Right atrium auricular region (tissue), 2 donors: ENCODE measurements around the gene HK3. TPM values are rescaled to one million over a fixed set of nuclear protein-coding genes. Genes with fewer than 3 reads are reported as not detected.

Experiments used
- DNase-seq: peaks from one replicate; pipeline ENCODE4 v3.0.0-alpha.2; 2019; ENCODE audit warnings: low spot score
- H3K27ac ChIP-seq, 2 donors: fragments of 200-600 bp; sonication (generic); 1 replicate in 1 of 2; 2 replicates in 1 of 2; pipeline ENCODE4 v1.5.1; 2016 to 2019
- H3K27me3 ChIP-seq, 2 donors: fragments of 200-600 bp; sonication (generic); one replicate each; pipeline versions ENCODE4 v1.5.1 to v1.6.0; 2017 to 2019
- H3K36me3 ChIP-seq: fragments of 200-600 bp; sonication (generic); one replicate; pipeline ENCODE4 v1.5.1; 2016
- H3K4me1 ChIP-seq, 2 donors: fragments of 200-600 bp; sonication (generic); one replicate each; pipeline versions ENCODE4 v1.5.1 to v1.6.0; 2017 to 2019
- H3K4me3 ChIP-seq, 2 donors: fragments of 200-600 bp; sonication (generic); 1 replicate in 1 of 2; 2 replicates in 1 of 2; pipeline ENCODE4 v1.5.1; 2017 to 2019; ENCODE audit warnings: mild to moderate bottlenecking in 1 of 2, moderate library complexity in 1 of 2
- H3K9me3 ChIP-seq, 2 donors: fragments of 200-600 bp; sonication (generic); one replicate each; pipeline ENCODE4 v1.5.1; 2019
- CTCF ChIP-seq, 2 donors: fragments of 200-600 bp; sonication (generic); IDR thresholded peaks; one replicate each; pipeline ENCODE4 v1.5.1; 2019; ENCODE audit warnings: antibody characterized with exemption in 2 of 2
- total RNA-seq, 2 donors: library from RNA; depleted of rRNA; stranded (reverse); fragments of >200 nt; gene quantifications; one replicate each; pipeline ENCODE4 v1.1.0, GENCODE V29; 2016

HK3 gene
- total RNA-seq, 2 donors from 2014 or later: 0.85 to 4.4 TPM

GRCh38 chr5:176902102-176902814, 3.1 kb upstream of the HK3 start:
- peaks cover 0 to 4% of the 10 kb centered on the region in 2 donors for H3K4me1 ChIP-seq
- H3K36me3 ChIP-seq: peaks cover 30% of the 10 kb centered on the region
- peak; percentile 50 for DNase-seq
- TF ChIP-seq CTCF (IDR thresholded peaks at IDR 0.05): no peak
- no peaks in the 10 kb centered on the region for H3K9me3 ChIP-seq
- H3K27me3 ChIP-seq: no peaks in the 10 kb centered on the region
- no peak overlapping the region for H3K27ac ChIP-seq
- no peak overlapping the region for H3K4me3 ChIP-seq

GRCh38 chr5:176901260-176902101, 2.3 kb upstream of the HK3 start:
- Histone ChIP-seq H3K27ac (no peak overlapping the region), H3K27me3 (no peaks in the 10 kb centered on the region), H3K4me1 (peaks cover 0 to 4% of the 10 kb centered on the region in 2 donors), H3K4me3 (no peak overlapping the region), H3K9me3 (no peaks in the 10 kb centered on the region), H3K36me3 (peaks cover 22% of the 10 kb centered on the region)
- TF ChIP-seq CTCF (IDR thresholded peaks at IDR 0.05): no peak
- DNase-seq: peak; percentile 38

- Histone ChIP-seq H3K4me3 (no peak overlapping the region), H3K36me3 (peaks cover 15% of the 10 kb centered on the region), H3K27ac (no peak overlapping the region), H3K9me3 (no peaks in the 10 kb centered on the region), H3K4me1 (peaks cover 0 to 4% of the 10 kb centered on the region in 2 donors), H3K27me3 (no peaks in the 10 kb centered on the region)
- no peak for TF ChIP-seq CTCF (IDR thresholded peaks at IDR 0.05)
- DNase-seq: no peak
These were observed 1.6 kb upstream of the HK3 start for GRCh38 chr5:176900780-176901204.

- no peak for TF ChIP-seq CTCF (IDR thresholded peaks at IDR 0.05)
- no peaks in the 10 kb centered on the region for H3K9me3 ChIP-seq
- peaks cover 0 to 4% of the 10 kb centered on the region in 2 donors for H3K4me1 ChIP-seq
- peaks cover 9% of the 10 kb centered on the region for H3K36me3 ChIP-seq
- no peak overlapping the region for H3K4me3 ChIP-seq
- no peaks in the 10 kb centered on the region for H3K27me3 ChIP-seq
- no peak overlapping the region for H3K27ac ChIP-seq
- peak; percentile 58 for DNase-seq
These were observed 1.0 kb upstream of the HK3 start for GRCh38 chr5:176899946-176900779.

GRCh38 chr5:176897263-176897662, 1.9 kb downstream of the HK3 start:
- H3K36me3 ChIP-seq: no peaks in the 10 kb centered on the region

More at GRCh38 chr5:176897263-176897662, 1.9 kb downstream of the HK3 start:
- H3K27me3 ChIP-seq: no peaks in the 10 kb centered on the region
- no peak for TF ChIP-seq CTCF (IDR thresholded peaks at IDR 0.05)
- no peaks in the 10 kb centered on the region for H3K9me3 ChIP-seq
- no peak overlapping the region for H3K4me3 ChIP-seq
- DNase-seq: peak; percentile 50
- H3K4me1 ChIP-seq: peaks cover 0 to 4% of the 10 kb centered on the region in 2 donors
- no peak overlapping the region for H3K27ac ChIP-seq
